Gastroesophageal sphincter (tissue), 3 donors: ENCODE measurements around the gene PCDHGA1.

Experiments
- POLR2A ChIP-seq, 2 donors: fragments of 450-650 bp; IDR thresholded peaks; one replicate each; pipeline ENCODE4 v1.6.1; 2017; ENCODE audit warnings: antibody characterized with exemption in 2 of 2, mild to moderate bottlenecking in 2 of 2, moderate library complexity in 1 of 2
- TF ChIP-seq, protein P1 (sequence below), 4 experiments: fragments of 200-600 bp in 2 of 4; fragments of 450-650 bp in 2 of 4; sonication (generic) in 1 of 4; IDR thresholded peaks; one replicate each; pipeline ENCODE4 v1.5.1; 2017 to 2019; ENCODE audit warnings: antibody characterized with exemption in 4 of 4, mild to moderate bottlenecking in 2 of 4, moderate library complexity in 2 of 4

DNA sequence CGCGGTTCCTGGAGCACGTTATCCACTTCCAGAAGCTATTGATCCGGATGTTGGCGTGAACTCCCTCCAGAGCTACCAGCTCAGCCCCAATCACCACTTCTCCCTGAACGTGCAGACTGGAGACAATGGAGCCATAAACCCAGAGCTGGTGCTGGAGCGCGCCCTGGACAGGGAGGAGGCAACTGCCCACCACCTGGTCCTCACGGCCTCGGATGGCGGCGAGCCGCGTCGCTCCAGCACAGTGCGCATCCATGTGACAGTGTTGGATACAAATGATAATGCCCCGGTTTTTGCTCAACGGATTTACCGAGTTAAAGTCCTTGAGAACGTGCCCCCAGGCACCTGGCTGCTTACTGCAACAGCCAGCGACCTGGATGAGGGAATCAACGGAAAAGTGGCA lies 73.1 kb downstream of the PCDHGA1 start:
- no peak for TF ChIP-seq POLR2A (IDR thresholded peaks at IDR 0.05)
- TF ChIP-seq, protein P1, sequence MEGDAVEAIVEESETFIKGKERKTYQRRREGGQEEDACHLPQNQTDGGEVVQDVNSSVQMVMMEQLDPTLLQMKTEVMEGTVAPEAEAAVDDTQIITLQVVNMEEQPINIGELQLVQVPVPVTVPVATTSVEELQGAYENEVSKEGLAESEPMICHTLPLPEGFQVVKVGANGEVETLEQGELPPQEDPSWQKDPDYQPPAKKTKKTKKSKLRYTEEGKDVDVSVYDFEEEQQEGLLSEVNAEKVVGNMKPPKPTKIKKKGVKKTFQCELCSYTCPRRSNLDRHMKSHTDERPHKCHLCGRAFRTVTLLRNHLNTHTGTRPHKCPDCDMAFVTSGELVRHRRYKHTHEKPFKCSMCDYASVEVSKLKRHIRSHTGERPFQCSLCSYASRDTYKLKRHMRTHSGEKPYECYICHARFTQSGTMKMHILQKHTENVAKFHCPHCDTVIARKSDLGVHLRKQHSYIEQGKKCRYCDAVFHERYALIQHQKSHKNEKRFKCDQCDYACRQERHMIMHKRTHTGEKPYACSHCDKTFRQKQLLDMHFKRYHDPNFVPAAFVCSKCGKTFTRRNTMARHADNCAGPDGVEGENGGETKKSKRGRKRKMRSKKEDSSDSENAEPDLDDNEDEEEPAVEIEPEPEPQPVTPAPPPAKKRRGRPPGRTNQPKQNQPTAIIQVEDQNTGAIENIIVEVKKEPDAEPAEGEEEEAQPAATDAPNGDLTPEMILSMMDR (IDR thresholded peaks at IDR 0.05), result no peak
